A549 (cell line): ENCODE measurements around the gene MOSMO.
"Not testable (repeated sequence)": the region's sequence is repeated elsewhere in the genome, so short reads cannot be mapped to it uniquely, and the experiment has no call there.

Experiments used
- HDAC2 ChIP-seq: fragments of 200-600 bp; sonication (generic); IDR thresholded peaks from 2 replicates; pipeline ENCODE4 v1.6.1; 2016
- JUN ChIP-seq, 2 experiments: fragments of >200 bp; sonication (Bioruptor Twin); formaldehyde crosslinking; IDR thresholded peaks; 2 replicates in 1 of 2; 3 replicates in 1 of 2; pipeline ENCODE4 v1.6.1; 2016 to 2017
- MAFK ChIP-seq: fragments of 450-650 bp; IDR thresholded peaks from 2 replicates; pipeline ENCODE4 v1.6.1; 2014; ENCODE audit not compliant: partially characterized antibody
- NR3C1 ChIP-seq: fragments of >200 bp; sonication (Bioruptor Twin); formaldehyde crosslinking; IDR thresholded peaks from 3 replicates; pipeline ENCODE4 v1.6.1; 2017
- POLR2A ChIP-seq: IDR thresholded peaks from 2 replicates; pipeline ENCODE4 v1.6.1; 2012; ENCODE audit warnings: mild to moderate bottlenecking, low read length
- TF ChIP-seq, protein P1 (sequence below): fragments of >200 bp; sonication (Bioruptor Twin); formaldehyde crosslinking; IDR thresholded peaks from 3 replicates; pipeline ENCODE4 v1.5.1; 2016

DNA sequence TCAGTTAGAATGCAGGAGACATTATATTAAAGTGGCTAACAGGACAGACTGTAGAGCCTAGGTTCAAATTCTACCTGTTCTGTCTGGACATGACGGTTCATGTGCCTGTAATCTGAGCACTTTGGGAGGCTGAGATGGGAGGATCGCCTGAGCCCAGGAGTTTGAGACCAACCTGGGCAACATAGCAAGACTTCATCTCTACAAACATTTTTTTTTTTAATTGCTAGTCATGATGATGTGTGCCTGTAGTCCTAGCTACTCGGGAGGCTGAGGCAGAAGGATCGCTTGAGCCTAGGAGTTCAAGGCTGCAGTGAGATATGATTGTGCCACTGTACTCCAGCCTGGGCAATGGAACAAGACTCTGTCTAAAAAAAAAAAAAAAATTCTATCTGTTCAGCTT, 16.9 kb downstream of the MOSMO start:
- not testable (repeated sequence) for TF ChIP-seq POLR2A; JUN (IDR thresholded peaks at IDR 0.05); HDAC2; MAFK; NR3C1
- TF ChIP-seq, protein P1, sequence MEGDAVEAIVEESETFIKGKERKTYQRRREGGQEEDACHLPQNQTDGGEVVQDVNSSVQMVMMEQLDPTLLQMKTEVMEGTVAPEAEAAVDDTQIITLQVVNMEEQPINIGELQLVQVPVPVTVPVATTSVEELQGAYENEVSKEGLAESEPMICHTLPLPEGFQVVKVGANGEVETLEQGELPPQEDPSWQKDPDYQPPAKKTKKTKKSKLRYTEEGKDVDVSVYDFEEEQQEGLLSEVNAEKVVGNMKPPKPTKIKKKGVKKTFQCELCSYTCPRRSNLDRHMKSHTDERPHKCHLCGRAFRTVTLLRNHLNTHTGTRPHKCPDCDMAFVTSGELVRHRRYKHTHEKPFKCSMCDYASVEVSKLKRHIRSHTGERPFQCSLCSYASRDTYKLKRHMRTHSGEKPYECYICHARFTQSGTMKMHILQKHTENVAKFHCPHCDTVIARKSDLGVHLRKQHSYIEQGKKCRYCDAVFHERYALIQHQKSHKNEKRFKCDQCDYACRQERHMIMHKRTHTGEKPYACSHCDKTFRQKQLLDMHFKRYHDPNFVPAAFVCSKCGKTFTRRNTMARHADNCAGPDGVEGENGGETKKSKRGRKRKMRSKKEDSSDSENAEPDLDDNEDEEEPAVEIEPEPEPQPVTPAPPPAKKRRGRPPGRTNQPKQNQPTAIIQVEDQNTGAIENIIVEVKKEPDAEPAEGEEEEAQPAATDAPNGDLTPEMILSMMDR: not testable (repeated sequence)
